ENCODE results near the gene KDM1A. TPM values are rescaled to one million over a fixed set of nuclear protein-coding genes. Genes with fewer than 3 reads are reported as not detected.

KDM1A gene
- total and polyA plus RNA-seq, 2 donors (not counting 1 experiment from before 2014, with no cell fraction given), result 30.2 to 47.4 TPM

DNA sequence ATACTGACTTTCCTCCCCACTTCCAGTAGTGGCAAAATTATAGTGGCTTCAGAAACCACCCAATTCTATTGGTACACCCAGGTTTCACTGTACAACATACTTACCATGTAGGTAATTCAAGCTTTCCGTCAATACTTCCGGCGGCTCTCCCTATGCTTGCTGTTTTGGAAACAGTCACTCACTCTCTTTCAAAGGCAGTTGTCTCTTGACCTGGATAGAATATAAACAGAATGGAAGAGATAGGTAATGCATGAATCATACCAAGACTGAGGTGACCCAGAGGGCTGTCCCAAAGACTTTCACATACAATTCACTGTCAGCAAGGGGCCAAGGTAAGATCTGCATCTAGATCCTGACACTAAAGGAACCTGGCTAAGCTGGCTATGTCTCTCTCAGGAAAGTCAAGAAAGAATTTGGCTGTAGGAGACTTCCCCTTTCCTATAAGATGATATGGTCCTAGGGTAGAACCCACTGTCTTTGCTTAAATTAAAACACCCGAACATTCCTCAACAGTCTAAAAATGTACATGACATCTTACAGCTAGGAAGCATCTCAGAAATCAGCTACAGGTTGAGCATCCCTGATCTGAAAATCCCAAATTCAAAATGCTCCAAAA lies 89.8 kb downstream of the KDM1A start:
- no peak for TF ChIP-seq EZH2 (IDR thresholded peaks at IDR 0.05; ENCODE audit: borderline replicate concordance, insufficient read depth, low read depth, low read length, poor library complexity, severe bottlenecking)
- TF ChIP-seq, protein P1, sequence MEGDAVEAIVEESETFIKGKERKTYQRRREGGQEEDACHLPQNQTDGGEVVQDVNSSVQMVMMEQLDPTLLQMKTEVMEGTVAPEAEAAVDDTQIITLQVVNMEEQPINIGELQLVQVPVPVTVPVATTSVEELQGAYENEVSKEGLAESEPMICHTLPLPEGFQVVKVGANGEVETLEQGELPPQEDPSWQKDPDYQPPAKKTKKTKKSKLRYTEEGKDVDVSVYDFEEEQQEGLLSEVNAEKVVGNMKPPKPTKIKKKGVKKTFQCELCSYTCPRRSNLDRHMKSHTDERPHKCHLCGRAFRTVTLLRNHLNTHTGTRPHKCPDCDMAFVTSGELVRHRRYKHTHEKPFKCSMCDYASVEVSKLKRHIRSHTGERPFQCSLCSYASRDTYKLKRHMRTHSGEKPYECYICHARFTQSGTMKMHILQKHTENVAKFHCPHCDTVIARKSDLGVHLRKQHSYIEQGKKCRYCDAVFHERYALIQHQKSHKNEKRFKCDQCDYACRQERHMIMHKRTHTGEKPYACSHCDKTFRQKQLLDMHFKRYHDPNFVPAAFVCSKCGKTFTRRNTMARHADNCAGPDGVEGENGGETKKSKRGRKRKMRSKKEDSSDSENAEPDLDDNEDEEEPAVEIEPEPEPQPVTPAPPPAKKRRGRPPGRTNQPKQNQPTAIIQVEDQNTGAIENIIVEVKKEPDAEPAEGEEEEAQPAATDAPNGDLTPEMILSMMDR (IDR thresholded peaks at IDR 0.05), result no peak
- H3K27me3 Mint-ChIP-seq, result no peaks in the 10 kb centered on the region
- no peak overlapping the region for H3K27ac ChIP-seq (ENCODE audit: low read length in 2 of 2)
- POLR2A ChIA-PET, result no interaction called here
- no peak overlapping the region for H3K4me2 ChIP-seq (replicated peaks; ENCODE audit: low read depth, low read length, poor library complexity, severe bottlenecking)
- intact Hi-C loops (cut with micrococcal nuclease), result no loop called here
- H4K20me1 ChIP-seq (ENCODE audit: control insufficient read depth, insufficient read depth, low read length, poor library complexity, severe bottlenecking), result no peaks in the 10 kb centered on the region
- no peak overlapping the region for H3K27ac Mint-ChIP-seq
- peaks cover 5 to 11% of the 10 kb centered on the region in 2 experiments for H3K36me3 ChIP-seq (replicated peaks in 1 of 2; ENCODE audit: control extremely low read depth in 1 of 2, control insufficient read depth in 1 of 2, extremely low read depth in 1 of 2, insufficient read depth in 2 of 2, low read length in 1 of 2)
- no peaks in the 10 kb centered on the region for H3K9me3 Mint-ChIP-seq (ENCODE audit: insufficient read depth)
- WGBS (ENCODE audit: insufficient coverage), result 100% methylated on average over 1 of the region's 4 CpGs
- peaks cover 36% of the 10 kb centered on the region for H3K79me2 ChIP-seq (ENCODE audit: control insufficient read depth, insufficient read depth, low read length)
- ATAC-seq (ENCODE audit: low read depth) (no peak), DNase-seq (no peak)
- no peaks in the 10 kb centered on the region for H3K27me3 ChIP-seq (replicated peaks in 1 of 4; ENCODE audit: control extremely low read depth in 1 of 4, control insufficient read depth in 3 of 4, insufficient read depth in 4 of 4, low read length in 3 of 4)
- no peak overlapping the region for H3K9ac ChIP-seq (ENCODE audit: low read length)
- no peak overlapping the region for H3K4me3 Mint-ChIP-seq
- CTCF ChIA-PET, result interaction anchor here (4.4 to 10.7 kb wide), 2 partner anchors 9 to 76 kb away, joined by 30 to 103 read pairs; no protein-coding TSS in a partner anchor
- peaks cover under 1 to 3% of the 10 kb centered on the region in 2 donors for H3K4me1 ChIP-seq (ENCODE audit: control insufficient read depth in 2 of 2, insufficient read depth in 2 of 2, low read length in 2 of 2)
- peaks cover 10% of the 10 kb centered on the region for H3K4me1 Mint-ChIP-seq
- H3K4me3 ChIP-seq (ENCODE audit: control extremely low read depth in 1 of 5, extremely low read depth in 1 of 5, insufficient read depth in 1 of 5, low read depth in 2 of 5, low read length in 4 of 5), result no peak overlapping the region
- no peak overlapping the region for H2AFZ ChIP-seq (ENCODE audit: insufficient read depth, low read depth, low read length, poor library complexity, severe bottlenecking)
- H3K9me3 ChIP-seq (ENCODE audit: control extremely low read depth in 1 of 3, control insufficient read depth in 2 of 3, insufficient read depth in 1 of 3, low read length in 2 of 3), result no peaks in the 10 kb centered on the region

DNA sequence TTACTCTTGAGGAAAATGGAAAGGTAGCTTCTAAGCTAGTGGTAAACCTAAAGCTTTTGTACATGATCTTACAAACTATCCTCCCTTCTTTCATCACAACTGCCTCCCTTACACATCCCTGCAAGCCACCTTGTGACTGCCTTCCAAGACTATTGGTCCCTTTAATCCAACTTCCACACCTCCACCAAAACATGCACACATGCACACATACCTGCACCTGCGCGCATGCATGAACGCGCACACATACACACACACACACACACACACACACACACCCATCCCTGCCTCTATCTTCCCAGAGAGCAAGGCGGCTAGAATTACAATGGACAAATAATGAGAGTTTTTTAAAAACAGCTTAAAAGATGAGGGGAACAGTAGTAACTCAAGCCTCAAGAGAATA lies 91.1 kb downstream of the KDM1A start:
- H3K79me2 ChIP-seq (ENCODE audit: control insufficient read depth, insufficient read depth, low read length), result peaks cover 36% of the 10 kb centered on the region
- no peaks in the 10 kb centered on the region for H3K9me3 Mint-ChIP-seq (ENCODE audit: insufficient read depth)
- ATAC-seq (ENCODE audit: low read depth), result no peak

More for the DNA sequence above, 91.1 kb downstream of the KDM1A start:
- Histone ChIP-seq H3K9ac (ENCODE audit: low read length) (no peak overlapping the region), H3K4me3 (ENCODE audit: control extremely low read depth in 1 of 5, extremely low read depth in 1 of 5, insufficient read depth in 1 of 5, low read depth in 2 of 5, low read length in 4 of 5) (no peak overlapping the region), H3K9me3 (ENCODE audit: control extremely low read depth in 1 of 3, control insufficient read depth in 2 of 3, insufficient read depth in 1 of 3, low read length in 2 of 3) (peaks cover 0 to under 1% (median 0%) of the 10 kb centered on the region in 3 donors), H3K4me2 (replicated peaks; ENCODE audit: low read depth, low read length, poor library complexity, severe bottlenecking) (no peak overlapping the region), H3K36me3 (replicated peaks in 1 of 2; ENCODE audit: control extremely low read depth in 1 of 2, control insufficient read depth in 1 of 2, extremely low read depth in 1 of 2, insufficient read depth in 2 of 2, low read length in 1 of 2) (peaks cover 5 to 11% of the 10 kb centered on the region in 2 experiments), H3K27ac (ENCODE audit: low read length in 2 of 2) (no peak overlapping the region), H4K20me1 (ENCODE audit: control insufficient read depth, insufficient read depth, low read length, poor library complexity, severe bottlenecking) (no peaks in the 10 kb centered on the region), H3K4me1 (ENCODE audit: control insufficient read depth in 2 of 2, insufficient read depth in 2 of 2, low read length in 2 of 2) (peaks cover 9 to 15% of the 10 kb centered on the region in 2 donors), H3K27me3 (replicated peaks in 1 of 4; ENCODE audit: control extremely low read depth in 1 of 4, control insufficient read depth in 3 of 4, insufficient read depth in 4 of 4, low read length in 3 of 4) (no peaks in the 10 kb centered on the region), H2AFZ (ENCODE audit: insufficient read depth, low read depth, low read length, poor library complexity, severe bottlenecking) (no peak overlapping the region)
- no CpG with 5 or more reads among the region's 5 CpGs for WGBS (ENCODE audit: insufficient coverage)
- Mint-ChIP-seq H3K27me3 (no peaks in the 10 kb centered on the region), H3K27ac (no peak overlapping the region), H3K4me1 (peaks cover 23% of the 10 kb centered on the region), H3K4me3 (no peak overlapping the region)
- TF ChIP-seq, protein P1 (IDR thresholded peaks at IDR 0.05), result no peak
- TF ChIP-seq EZH2 (IDR thresholded peaks at IDR 0.05; ENCODE audit: borderline replicate concordance, insufficient read depth, low read depth, low read length, poor library complexity, severe bottlenecking), result no peak
- intact Hi-C loops (cut with micrococcal nuclease), result no loop called here
- no peak for DNase-seq
- CTCF ChIA-PET, result interaction anchor here (0.5 to 10.7 kb wide), 4 partner anchors 11 to 117 kb away, joined by 3 to 103 read pairs (median 17); no protein-coding TSS in a partner anchor
- POLR2A ChIA-PET, result no interaction called here
